ENCODE results near the gene CNTLN. TPM values are rescaled to one million over a fixed set of nuclear protein-coding genes. Genes with fewer than 3 reads are reported as not detected.
A peak's percentile ranks its signal among the peaks of the same experiment; 100 is the strongest.

Gene CNTLN, protein sequence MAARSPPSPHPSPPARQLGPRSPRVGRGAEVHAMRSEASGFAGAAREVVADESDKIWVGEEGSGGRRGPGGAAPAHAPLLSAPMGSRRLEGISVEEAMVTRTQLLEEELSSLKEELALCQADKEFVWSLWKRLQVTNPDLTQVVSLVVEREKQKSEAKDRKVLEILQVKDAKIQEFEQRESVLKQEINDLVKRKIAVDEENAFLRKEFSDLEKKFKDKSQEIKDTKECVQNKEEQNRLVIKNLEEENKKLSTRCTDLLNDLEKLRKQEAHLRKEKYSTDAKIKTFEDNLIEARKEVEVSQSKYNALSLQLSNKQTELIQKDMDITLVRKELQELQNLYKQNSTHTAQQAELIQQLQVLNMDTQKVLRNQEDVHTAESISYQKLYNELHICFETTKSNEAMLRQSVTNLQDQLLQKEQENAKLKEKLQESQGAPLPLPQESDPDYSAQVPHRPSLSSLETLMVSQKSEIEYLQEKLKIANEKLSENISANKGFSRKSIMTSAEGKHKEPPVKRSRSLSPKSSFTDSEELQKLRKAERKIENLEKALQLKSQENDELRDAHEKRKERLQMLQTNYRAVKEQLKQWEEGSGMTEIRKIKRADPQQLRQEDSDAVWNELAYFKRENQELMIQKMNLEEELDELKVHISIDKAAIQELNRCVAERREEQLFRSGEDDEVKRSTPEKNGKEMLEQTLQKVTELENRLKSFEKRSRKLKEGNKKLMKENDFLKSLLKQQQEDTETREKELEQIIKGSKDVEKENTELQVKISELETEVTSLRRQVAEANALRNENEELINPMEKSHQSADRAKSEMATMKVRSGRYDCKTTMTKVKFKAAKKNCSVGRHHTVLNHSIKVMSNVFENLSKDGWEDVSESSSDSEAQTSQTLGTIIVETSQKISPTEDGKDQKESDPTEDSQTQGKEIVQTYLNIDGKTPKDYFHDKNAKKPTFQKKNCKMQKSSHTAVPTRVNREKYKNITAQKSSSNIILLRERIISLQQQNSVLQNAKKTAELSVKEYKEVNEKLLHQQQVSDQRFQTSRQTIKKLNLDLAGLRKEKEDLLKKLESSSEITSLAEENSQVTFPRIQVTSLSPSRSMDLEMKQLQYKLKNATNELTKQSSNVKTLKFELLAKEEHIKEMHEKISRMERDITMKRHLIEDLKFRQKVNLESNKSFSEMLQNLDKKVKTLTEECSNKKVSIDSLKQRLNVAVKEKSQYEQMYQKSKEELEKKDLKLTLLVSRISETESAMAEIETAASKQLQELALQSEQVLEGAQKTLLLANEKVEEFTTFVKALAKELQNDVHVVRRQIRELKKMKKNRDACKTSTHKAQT (N-terminal part only)
- 5.4 TPM for total RNA-seq

DNA sequence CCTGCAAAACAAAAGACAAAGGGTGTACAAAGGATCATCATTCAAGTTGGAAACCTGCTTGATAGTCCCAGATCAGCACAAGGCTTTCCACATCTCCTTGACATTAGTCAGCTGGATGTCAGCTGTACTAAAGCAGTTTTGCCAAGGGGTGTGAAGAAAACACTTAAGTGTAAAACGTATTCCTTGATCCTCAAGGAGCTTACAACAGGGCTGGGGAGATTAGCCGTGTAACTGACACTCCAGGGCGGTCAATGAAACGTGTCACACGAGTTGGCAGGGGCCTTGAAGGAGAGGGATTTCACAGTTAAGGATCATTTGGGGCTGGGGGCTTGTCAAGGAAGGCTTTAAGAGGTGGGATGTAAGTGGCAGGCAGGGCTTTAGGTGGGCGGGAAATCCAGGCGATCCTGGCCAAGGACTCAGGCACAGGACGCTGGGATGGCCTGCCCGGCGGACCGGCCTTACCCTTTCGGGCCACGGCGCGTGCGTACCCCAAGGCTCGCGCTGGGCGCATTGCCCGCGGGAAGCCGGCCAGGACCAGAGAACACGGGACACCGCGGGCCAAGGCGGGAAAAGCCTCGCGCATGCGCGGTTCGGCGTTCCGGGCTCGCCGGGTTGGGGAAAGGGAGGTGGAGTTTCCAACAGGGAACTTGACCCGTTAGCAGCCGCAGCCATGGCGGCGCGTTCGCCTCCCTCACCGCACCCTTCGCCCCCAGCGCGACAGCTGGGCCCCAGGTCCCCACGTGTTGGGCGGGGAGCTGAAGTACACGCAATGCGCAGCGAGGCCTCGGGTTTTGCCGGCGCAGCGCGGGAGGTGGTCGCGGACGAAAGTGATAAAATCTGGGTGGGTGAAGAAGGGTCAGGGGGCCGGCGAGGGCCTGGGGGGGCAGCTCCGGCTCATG, at the start of gene CNTLN:
TSS of gene CNTLN (plus strand) at position 645 of the 899 bp plus-strand sequence. CDS start at position 671, 26 bp downstream.
- DNase-seq (ENCODE audit: low spot score), result peak; percentile 95

DNA sequence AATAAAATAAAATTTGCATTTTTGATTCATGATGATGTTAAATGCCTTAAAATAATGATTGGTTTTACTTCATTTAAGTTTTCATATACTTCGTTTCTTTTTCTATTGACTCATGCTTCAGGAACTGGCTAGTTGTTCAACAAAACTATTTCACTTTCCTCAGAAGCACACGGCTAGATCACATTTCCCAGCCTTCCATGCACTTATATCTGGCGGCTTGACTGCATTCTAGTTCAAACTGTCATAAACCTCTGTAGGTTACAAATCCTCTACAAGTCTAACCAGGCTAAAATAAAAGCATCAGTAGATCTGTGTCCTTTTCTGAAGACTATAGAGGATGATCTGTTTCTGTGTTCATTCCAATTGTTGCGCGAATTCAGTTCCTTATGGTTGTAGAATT, 46.3 kb upstream of the CNTLN start:
- no peak for DNase-seq (ENCODE audit: low spot score)

DNA sequence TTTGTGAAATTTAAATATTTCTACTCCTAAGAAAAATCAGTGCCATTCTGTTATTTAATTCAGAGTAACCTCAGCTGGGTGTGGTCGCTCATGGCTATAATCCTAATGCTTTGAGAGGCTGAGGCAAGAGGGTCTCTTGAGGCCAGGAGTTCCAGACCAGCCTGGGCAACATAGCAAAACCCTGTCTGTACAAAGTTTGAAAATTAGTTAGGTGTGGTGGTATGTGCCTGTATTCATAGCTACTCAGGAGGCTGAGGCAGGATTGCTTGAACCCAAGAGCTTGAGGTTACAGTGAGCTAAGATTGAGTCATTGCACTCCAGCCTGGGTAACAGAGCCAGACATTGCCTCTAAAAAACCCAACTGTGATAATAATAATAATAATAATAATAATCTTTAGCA, 44.8 kb upstream of the CNTLN start:
- DNase-seq (ENCODE audit: low spot score), result no peak

DNA sequence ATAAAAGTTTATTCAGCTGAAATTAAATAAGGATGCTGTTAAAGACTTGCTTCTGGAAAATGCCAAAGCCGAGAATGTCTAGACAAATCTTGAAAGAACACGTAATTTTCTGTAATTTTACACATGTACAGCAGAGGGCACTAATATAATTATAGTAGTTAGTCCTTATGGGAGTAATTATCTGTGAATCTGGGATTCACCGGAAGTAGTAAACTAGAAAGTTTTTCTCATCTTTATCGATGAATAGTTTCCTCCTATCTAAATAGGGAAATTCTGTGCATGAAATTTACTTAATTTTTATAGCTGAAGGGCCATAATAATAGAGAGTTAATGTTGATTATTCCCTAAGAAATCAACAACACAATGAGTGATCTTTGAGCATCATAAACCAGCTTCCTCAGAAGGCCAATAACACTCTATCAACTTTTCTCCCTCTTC, 18.4 kb upstream of the CNTLN start:
- no peak for DNase-seq (ENCODE audit: low spot score)

DNA sequence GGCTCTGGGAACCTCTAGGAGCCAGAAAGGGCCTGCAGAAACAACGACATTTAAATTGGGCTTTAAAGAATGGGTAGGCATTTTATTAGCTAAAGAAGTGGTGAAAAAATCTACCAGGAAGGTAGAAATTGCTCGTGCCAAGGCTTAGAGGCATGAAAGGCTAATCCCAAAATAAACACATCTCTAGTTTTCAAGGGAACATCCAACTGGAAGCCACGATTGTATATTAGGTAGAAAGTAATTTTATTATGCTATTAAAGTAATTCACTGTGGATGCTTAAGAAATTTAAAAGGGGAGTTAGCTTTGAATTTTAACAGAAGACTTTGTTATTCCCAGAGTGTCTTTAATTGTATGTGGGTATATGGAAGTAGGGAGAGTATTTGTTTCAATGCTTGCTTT, 17.5 kb upstream of the CNTLN start:
- no peak for DNase-seq (ENCODE audit: low spot score)

DNA sequence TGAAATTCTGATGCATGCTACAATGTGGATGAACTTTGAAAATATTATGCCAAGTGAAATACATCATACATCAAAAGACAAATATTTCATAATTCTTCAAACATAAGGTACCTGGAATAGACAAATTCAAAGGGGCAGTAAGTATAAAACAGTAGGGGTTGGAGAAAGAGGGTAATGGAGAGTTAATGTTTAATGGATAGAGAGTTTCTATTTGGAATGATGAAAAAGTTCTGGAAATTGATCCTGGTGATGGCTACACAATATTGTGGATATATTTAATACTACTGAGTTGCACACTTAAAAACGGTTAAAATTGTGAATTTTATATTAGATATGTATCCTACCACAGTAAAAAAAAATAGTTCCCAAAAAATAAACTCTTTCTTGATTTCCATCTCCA, 14.6 kb upstream of the CNTLN start:
- no peak for DNase-seq (ENCODE audit: low spot score)

DNA sequence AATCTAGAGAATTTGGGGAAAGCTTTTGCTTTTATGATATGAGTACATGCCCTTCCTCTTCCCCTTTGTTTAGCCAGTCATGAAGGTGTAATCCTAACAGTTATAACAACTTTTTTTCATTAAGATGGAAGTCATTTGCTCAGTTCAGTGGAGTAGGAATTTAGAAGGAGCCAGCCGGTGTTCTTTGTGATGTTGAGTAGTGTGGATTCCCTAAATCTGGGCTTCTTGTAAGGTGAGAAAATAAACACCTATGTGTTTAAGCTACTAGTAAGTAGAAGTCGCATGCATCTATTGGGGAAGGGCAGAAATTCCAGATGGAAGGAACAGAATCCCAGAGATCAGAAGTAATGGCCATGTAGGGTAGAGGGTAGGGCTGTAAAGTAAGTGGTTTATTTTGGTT, 13.6 kb upstream of the CNTLN start:
- no peak for DNase-seq (ENCODE audit: low spot score)

DNA sequence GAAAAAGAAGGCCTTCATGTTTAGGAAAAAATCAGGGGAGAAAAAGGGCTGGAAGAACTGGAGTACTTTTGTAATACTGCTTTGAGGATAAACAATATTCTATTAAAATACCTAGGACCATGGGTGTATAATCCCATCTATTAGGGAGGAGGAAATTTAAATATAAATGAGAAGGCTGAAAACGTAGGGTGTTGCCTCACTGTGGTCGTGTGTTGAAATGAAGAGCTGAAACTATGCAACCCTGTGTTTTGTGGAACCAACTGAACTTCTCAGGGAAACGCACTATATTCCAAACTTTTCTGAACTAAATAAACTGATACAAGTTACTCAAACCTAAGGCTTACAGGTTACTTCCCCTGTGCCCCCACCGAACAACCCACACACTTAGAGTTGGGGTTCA, 4.5 kb upstream of the CNTLN start:
- no peak for DNase-seq (ENCODE audit: low spot score)

DNA sequence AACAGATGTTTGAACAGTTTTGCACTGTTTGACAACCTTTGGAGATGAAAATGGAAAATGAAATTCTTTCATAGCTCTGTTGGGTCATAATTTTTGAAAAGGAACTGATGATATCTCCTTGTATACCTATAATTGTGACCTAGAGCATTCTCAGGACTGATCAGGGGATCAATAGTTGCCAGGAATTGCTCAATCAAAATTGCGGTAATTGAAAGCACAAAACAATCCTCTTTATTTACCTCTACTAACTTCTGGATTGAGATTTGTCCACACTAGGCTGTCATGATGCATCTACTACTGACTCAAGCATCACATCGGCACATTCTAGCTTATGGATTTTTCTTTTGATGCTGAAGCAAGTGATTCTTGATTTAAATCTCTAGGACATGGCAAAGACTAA, 4.1 kb upstream of the CNTLN start:
- DNase-seq (ENCODE audit: low spot score), result no peak

DNA sequence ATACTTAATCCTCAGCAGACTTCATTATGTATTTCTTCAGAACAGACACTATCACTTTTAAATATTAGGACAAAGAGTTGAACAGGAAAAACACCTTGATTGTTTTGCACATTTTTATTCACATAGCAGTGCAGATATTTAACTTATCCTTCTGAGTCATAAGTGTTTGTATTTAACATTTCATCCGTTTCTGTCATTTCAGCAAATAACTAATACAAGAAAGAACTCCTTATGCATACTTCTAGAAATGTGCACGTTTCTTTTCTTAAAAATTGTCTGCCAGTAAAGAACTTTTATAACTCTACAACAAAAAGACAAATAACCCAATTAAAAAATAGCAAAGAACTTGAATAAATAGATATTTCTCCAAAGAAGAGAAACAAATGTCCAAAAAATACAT, 3.3 kb upstream of the CNTLN start:
- no peak for DNase-seq (ENCODE audit: low spot score)

DNA sequence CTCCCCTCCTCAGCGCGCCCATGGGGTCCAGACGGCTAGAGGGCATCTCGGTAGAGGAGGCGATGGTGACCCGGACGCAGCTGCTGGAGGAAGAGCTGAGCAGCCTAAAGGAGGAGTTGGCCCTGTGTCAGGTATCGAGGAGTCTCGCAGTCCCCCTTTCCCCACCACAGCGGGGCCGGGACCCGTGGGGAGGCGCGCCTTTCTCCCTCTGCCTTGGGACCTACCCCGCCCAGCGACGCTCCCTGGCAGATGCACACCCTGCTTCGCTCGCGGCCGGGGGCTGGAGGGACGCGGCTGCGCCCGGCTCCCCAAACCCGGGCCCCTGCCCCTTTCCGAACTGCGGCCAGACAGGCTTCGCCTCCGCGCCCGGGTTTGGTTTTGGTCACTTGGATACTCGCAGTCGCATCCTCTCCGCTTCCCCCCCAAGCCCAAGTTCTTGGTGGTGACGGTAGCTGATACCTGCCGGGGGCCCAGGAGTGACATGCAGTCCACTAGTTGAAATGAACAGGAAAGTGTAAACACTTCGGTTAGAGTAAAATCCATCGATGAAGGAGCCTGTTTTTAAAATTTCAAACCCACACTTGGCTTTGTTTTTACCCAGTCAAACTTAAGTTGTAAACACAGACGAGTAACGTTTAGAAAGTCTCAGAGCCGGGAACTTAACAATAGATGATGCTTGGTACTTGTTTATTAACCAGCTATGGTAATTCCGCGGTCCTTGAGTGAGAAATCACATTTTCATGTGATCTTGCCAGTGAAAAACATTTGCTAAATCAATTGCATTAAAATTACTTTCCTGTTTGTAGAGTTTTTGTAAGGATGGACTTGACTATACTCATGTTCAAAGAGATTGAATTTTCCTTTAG, 688 bp downstream of the CNTLN start:
- peak; percentile 13 for DNase-seq (ENCODE audit: low spot score)

DNA sequence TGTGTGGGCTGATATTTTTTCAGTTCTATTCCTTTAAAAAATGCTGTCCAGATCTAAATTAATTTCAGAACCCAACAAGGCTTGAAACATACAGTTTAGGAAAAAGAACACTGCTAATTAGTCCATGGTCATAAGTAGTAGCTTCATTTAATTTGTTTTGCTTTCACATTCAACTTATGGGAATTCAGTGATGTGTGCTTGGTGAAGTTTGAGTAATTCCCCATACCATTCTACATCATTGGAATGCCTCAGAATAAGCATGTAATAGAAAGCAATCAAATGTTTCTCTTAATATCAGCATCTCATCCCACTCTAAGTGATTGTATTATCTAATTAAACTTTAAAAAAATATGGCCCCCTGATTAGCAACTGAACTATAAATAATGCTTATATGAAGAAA, 2.7 kb downstream of the CNTLN start:
- DNase-seq (ENCODE audit: low spot score), result no peak

DNA sequence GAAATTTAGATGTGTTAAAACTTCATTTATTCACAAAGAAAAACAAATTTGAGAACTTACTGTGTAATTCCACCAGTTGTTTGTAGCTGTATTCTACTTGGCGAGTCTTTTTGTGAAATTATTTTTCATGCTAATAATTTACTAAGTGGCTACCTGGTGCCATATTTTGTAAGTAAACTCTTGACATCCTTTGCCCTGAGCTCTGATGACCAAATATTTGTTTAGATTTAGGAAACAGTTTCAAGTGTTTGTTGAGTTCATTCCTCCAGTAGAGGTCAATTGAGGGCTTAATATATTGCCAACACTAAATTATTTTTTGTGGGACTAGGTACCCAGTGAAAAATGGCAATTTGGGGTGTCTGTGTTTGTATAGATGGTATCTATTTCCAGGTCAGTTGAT, 3.7 kb downstream of the CNTLN start:
- no peak for DNase-seq (ENCODE audit: low spot score)

DNA sequence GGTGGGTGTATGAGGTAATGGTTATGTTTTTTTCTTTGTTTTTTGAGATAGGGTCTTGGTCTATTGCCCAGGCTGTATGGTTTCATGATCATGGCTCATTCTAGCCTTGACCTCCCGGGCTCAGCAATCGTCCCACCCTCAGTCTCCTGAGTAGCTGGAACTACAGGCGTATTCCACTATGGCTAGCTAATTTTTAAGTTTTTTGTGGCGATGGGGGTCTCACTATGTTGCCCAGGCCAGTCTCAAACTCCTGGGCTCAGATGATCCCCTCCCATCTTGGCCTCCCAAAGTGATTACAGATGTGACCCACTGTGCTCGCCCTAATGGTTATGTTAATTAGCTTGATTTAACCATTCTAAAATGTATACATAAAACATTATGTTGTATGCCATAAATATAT, 5.6 kb downstream of the CNTLN start:
- no peak for DNase-seq (ENCODE audit: low spot score)

DNA sequence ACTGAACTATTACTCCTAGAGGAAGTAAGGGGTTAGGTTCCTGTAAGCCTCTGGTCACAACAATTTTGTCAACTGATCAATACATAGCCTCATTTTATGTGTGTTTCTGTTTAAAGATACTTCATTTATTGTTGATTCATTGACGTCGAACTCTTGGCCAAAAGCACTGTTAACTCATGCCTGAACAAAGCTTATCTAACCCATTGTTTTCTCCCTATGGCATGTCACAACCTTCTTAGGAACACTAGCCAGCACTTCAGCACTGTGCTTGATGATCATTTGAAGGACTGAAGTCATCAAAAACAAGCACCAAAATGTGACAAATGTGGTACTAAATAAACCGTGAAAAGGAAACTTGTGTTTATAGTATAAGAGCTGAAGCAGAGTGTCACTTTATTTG, 13.5 kb downstream of the CNTLN start:
- no peak for DNase-seq (ENCODE audit: low spot score)

DNA sequence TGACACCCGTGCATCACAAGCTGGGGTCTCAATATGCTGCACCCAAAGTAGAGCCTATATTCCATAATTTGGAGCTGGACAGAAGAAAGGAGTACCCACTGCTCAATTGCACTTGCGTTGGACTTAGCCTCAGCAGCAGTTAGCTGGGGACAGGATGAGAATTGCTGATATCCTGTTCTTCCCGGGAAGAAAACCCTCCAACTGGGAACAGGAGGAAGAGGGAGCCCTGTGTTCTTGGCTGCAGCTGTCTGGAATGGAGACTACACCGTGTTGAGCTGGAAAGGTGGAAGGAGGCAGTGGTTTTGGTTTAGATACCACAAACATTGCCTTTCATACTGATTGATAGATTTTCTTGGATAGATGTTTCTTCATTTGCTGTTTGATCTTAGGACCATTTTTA, 24.6 kb downstream of the CNTLN start:
- DNase-seq (ENCODE audit: low spot score), result no peak

DNA sequence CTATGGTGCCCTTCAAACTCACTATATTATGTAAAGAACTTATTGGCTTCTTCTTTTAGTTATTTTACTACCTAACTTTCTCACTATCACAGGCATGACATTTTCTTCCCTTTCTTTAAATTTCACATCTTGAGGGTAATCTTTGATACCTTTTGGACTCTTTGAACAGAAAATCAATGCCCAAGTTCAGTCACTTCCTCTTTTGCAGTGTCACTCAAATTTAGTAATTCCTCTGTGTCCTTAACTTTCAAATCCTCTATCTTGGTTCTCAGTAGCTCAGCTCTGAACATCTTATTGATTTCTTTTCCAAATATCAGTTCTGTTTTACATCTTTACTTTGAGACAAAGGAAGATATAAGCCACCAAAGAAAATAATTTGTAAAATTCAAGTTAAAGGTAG, 25.5 kb downstream of the CNTLN start:
- no peak for DNase-seq (ENCODE audit: low spot score)

DNA sequence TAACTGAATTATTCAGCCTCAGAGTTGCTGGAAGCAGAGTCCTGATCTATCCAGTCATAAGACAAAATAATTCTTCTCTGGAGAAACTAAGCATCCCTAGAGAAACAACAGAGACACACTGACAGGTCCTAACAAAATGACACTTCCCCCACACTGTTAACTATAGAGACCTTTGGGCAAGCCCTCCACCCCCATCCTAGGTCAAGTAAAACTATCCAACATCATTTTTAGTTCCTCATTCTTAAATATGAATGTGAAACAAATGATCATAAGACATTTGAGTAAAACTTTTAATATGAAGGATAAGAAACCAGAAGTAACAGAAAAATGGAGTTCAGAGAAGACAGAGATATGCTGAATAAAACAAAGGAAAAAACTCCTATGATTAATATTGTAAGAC, 30.9 kb downstream of the CNTLN start:
- DNase-seq (ENCODE audit: low spot score), result no peak

DNA sequence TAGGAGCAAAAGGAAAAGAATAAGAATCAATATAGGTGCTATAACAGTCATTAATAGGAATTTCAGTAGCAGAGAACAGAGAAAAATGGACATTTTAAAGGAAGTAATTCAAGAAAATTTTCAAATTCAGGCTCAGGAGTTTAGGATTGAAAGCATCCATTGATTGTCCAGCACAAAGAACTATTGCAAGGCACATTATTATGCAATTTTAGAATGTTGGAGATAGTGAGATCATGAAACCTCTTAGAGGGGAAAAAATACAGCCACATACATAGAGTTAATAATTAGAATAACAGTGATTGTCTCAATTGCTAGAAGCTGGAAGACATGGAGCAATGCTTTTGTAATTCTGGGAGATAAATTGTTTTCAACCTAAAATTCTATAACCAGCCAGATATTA, 31.5 kb downstream of the CNTLN start:
- no peak for DNase-seq (ENCODE audit: low spot score)

Measured in mucosa of gallbladder (tissue), 1 donor.